GM18951 (cell line): ENCODE data around the gene CACNA2D1.

ENCODE experiments used
- POLR2A ChIP-seq: IDR thresholded peaks from 4 replicates; pipeline ENCODE4 v1.6.1; 2011; ENCODE audit warnings: mild to moderate bottlenecking; ENCODE audit not compliant: insufficient read length, insufficient read depth; ENCODE audit errors: extremely low read depth
- in situ Hi-C: fragments of 300-500 bp; cut with MboI; formaldehyde crosslinking; loops from one replicate; pipeline ENCODE4 v1.12.0; 2022; ENCODE audit warnings: low sequenced_read_pairs, mixed read lengths, inconsistent platforms; ENCODE audit not compliant: unreplicated experiment

CACNA2D1 gene

DNA sequence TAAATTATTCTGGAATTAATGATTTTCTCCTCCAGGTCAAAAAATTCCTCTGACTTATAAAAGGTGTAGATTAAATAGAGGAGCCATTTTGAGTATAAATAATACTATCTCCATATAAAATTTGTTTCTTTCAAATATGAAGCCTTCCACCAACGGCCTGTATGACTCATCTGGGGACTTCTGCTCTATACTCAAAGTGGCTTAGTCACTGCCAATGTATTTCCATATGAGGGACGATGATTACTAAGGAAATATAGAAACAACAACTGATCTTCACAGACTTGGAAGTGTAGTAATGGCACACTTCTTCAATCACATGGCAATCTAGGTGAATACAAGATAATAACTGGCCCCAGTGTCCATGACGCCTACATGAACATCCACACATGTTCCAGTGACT is 338.1 kb downstream of the CACNA2D1 start:
- TF ChIP-seq POLR2A: no peak
- in situ Hi-C loops: no loop called here

DNA sequence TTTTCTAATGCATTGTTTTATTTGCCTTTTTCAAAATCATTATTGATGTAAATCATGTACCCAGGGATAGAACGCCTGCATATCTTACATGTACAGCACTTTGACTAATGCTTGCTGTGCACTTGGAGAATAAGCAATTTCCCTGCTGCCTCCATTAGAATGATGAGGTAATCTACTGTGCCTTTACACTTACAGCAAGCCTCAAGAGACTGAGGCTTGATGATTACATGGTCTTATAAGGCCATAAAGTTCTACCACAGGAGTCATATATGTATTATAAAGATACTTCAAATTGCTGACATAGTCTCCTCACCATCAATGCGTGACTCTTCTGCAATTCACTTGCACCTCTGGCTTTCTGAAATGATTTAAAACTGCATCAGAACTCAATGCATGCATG is 345.2 kb downstream of the CACNA2D1 start:
- in situ Hi-C loops: no loop called here
- TF ChIP-seq POLR2A: no peak

DNA sequence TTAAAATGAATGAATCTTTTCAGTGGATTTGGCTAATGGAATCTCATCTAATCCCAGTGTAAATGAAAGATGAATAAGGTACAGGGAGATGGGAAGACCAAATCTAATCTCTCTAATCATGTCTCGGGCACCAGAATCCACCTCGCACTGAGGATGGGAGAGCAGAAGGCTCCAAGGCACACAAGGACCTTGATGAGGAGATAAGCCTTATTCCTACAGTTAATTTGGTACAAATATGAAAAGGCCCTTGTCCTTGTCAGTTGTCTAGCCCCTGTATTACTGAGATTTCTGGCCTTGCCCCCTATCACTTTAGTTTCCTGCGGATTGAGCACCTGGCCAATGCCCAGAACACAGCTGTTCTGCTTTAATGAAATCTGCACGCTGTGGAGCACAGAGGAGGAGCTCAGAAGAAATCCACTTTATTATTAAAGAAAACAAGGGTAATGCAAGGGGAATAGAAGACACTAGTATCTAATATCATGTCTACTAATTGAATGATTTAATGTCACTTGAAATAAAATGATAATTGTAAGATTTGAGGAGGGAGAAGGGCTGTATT is 352.4 kb downstream of the CACNA2D1 start:
- no peak for TF ChIP-seq POLR2A
- in situ Hi-C loops: no loop called here

DNA sequence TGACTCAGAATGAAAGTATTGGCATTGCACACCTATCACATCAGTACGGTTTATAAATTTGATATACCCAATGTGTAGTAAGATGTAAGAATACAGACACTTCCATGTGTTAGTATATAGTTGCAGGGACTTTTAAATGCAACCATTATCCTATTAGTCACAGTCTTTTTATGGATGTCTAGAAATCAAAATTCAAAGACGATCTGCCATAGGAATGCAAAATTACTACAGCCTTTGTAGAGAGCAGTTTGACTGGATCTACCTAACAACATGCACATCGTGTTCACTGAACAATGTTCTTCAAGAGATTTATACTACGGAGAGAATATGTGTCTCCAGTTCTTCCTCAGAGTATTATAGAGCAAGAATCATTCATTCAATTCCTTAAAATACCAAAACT is 356.5 kb downstream of the CACNA2D1 start:
- in situ Hi-C loops: no loop called here
- no peak for TF ChIP-seq POLR2A

DNA sequence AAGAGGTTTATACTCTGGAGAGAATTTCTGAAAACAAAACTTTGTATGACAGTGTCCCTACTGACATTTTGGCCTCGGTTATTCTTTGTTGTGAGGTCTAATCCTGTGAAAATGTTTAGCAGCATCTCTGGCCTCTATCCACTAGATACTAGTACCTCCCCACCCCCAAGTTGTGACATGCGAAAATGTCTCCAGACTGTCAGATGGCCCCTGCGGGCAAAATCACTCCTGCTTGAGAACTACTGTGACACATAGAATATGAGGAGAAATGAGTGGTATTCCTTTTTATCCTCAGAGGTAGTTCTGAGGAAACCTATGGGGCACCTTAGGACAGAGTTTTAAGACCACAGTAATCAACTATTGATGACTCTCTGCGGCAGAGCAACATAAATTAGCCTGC is 358.5 kb downstream of the CACNA2D1 start:
- no peak for TF ChIP-seq POLR2A
- in situ Hi-C loops: no loop called here

DNA sequence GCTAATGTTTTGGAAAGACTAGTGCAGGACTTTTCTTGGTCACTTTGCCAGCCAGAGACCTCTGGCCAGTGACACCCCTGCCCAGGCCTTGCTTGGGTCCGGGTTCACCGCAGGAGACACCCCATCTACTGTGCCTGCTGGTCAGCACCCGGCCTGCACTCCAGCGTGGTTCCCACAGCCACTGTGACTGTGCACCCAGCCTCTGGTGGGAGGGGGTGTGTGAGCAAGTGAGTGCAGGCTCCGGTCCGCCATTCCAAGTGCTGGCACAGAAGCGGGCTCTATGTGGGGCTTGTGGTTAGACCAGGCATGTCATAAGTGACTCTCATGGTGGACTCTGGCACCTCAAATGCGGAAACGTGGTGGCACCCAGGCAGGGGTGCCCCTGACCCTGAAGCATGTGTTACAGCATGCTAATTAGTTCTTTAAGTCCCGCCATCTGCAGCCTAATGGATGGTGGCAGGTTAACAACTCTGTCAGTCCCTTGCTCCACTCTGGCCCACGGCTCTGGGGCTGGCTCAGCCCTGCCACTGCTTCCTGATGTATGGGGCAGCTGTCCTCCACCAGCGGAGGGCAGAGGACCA is 361.8 kb downstream of the CACNA2D1 start:
- no peak for TF ChIP-seq POLR2A
- in situ Hi-C loops: no loop called here

DNA sequence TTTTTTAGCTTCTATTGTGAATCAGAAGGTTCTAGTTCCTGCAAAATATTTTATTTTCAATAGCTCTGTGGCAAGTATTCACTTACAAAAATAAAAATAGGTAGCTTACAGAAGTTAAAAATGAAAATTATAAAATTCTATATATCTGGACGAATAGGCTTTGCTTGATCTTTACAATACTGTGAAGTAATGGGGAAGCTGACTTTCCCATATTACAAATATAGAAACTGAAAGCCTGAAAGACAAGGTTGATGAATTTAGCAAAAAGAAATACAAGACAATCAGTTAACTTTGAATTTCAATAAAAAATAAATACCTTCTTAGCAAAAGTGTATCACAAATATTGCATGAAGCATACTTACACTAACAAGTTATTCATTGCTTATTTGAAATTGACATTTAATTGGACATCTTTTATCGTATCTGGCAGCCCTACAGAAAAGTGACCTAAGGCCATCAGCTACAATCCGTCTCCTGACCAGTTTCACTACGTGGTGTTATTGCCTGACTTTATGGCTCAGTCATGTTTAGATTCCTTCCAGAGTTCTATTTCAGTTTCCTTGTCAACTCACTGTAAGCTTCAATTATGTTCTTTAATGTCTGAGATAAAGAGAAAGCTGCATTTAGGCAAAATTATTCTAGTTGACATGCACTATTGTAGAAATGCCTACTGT is 363.2 kb downstream of the CACNA2D1 start:
- TF ChIP-seq POLR2A: no peak
- in situ Hi-C loops: no loop called here

DNA sequence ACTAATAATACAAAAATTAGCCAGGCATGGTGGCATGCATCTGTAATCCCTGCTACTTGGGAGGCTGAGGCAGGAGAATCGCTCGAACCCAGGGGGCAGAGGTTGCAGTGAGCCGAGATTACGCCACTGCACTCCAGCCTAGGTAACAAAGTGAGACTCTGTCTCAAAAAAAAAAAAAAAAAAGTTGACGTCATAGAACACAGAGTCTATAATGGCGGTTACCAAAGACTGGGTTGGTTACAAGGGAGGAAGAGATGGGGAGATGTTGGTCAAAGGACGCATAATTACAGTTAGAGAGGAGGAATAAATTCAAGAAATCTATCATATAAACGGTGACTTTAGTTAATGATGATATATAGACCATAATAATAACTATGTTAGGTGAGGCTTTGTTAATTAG is 364.1 kb downstream of the CACNA2D1 start:
- in situ Hi-C loops: no loop called here
- no peak for TF ChIP-seq POLR2A

DNA sequence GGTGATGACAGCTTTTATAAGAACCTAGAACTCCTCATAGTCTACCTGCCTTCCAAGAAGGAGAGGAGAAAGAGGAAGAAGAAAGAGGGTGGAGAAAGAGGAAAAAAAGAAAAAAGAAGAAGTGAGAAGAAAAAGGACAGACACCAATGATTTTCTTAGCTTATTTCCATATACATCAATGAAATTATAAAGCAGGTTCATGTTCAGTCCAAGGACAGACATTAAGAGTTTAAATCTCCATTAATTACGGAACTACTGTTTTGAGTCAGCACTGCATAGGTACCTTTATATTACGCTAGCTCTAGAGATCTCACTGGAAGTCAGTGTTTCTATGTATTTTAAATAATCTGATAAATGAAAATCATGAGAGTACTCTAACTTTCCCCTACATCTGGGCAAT is 364.8 kb downstream of the CACNA2D1 start:
- in situ Hi-C loops: no loop called here
- TF ChIP-seq POLR2A: no peak

DNA sequence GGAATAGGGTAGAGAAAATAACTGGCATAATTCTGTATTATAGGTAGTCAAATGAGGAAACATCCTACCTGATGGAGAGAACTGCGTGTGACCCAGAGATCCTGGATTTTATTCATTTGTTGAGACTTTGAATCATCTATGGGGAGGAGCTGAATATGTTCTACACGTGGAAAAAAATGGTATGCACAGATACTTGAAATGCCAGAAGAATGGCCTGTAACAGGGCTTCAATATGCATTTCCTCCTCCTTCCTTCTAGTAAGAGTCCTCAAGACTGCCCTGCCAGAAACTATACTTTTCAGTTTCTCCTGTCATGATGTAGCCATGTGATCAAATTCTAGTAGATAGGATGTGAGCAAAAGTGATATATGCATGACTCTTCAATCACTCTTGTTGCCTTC is 372.1 kb downstream of the CACNA2D1 start:
- in situ Hi-C loops: no loop called here
- no peak for TF ChIP-seq POLR2A

DNA sequence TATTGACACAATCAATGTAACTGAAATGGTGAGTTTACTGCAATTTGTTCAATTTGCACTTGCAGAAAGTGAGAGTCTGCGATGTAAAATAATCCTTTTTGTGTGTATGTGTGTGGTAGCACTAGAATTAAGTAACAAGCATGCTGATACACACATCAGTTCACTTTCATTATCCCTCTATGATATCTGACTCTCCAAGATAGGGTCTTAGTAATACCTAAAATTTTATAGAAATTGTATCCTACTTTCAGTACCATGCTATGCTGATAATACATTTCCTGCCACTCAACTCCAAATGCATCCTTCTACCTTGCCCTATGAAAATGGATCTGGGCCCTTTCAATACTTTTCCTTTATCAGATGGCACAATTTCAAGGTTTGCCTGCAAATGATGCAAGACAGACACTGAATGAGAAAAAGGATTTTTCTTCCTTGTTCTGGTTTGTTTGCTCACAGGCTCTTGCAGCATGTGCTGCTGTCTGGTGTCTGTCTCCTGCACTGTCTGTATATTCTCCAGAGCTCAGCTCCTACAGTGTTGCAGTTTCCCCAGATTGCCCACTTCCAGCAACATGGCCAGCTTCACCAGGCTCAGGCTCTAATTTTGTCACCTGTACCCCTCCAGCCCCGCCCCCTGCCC is 375.8 kb downstream of the CACNA2D1 start:
- no peak for TF ChIP-seq POLR2A
- in situ Hi-C loops: no loop called here

DNA sequence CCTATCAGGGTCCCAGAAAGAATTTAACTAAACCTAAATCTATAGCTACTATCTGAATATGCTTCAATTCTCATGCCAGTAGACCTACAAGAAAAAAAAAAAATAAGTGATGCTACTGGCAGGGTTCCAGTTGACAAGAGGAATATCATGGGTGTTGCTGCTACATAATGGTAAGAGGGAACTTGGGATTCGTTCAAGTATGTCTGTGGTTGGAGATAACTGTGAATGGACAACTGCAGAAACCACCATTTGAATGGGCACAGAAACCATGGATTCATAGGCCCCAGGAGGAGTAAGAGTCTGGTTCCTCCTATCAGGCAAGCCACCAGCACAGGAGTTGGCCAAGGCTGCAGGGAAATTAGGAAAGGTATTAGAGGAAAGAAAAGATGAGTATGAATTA is 386.1 kb downstream of the CACNA2D1 start:
- TF ChIP-seq POLR2A: no peak
- in situ Hi-C loops: no loop called here

DNA sequence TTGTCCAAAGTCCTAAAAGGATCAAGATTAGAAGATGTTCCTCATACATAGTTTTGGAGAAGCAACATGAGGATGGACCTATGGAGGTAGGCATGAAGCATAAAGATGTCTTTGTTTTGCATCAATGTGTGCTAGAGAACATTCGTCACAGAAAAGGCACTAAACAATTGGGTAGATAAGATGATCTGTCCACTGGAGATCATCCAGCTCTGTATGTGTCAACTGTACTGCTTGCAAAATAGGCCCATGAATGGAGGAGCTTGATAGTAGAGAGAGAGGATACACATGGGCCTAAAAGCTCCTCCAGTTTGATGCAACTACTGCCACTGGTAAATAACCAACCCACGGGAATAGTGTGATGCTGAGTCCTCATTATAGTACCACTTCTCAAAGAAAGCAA is 387.3 kb downstream of the CACNA2D1 start:
- no peak for TF ChIP-seq POLR2A
- in situ Hi-C loops: no loop called here

DNA sequence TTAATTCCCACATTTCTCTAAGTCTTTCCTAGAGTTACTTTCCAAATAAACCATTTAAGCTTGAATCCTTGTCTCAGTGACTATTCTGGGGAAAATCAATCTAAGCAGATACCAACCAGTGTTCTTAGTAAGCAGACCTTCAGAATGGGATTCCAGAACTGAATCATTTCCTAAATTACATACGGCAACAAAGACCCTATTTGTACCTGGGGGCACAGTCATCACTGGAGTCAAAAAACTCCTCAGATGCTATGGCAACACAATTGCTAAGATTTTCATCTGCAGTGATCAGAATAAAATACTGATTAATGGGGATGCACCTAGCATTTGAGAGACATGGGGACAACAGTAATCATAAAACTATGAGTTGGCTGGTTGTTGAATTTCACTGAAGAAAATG is 389.0 kb downstream of the CACNA2D1 start:
- in situ Hi-C loops: no loop called here

More for the DNA sequence above, 389.0 kb downstream of the CACNA2D1 start:
- no peak for TF ChIP-seq POLR2A
